HEK293T (cell line): ENCODE data around the gene MLH1.

ENCODE experiments used
- CTCF ChIA-PET: fragments of 350-600 bp; formaldehyde crosslinking; extraction: SDS; loops from one replicate; lab custom pipeline; 2021; ENCODE audit warnings: antibody characterized with exemption, inconsistent platforms; lab: Yijun Ruan, JAX
- POLR2A ChIA-PET: fragments of 350-600 bp; formaldehyde crosslinking; extraction: SDS; loops from one replicate; lab custom pipeline; 2020; ENCODE audit warnings: antibody characterized with exemption, inconsistent platforms; lab: Yijun Ruan, JAX
- DNase-seq: peaks from one replicate; pipeline ENCODE4 v3.0.0; 2012; ENCODE audit warnings: mixed read lengths; ENCODE audit errors: extremely low spot score
- ARNT ChIP-seq: fragments of 450-650 bp; IDR thresholded peaks from 2 replicates; pipeline ENCODE4 v1.6.1; 2017; ENCODE audit warnings: mild to moderate bottlenecking
- BHLHE40 ChIP-seq: fragments of 450-650 bp; IDR thresholded peaks from 2 replicates; pipeline ENCODE4 v1.6.1; 2016; ENCODE audit warnings: mild to moderate bottlenecking, moderate library complexity, borderline replicate concordance
- CTBP1 ChIP-seq: fragments of 450-650 bp; IDR thresholded peaks from 2 replicates; pipeline ENCODE4 v1.6.1; 2016; ENCODE audit warnings: borderline replicate concordance
- ELF4 ChIP-seq: fragments of 450-650 bp; IDR thresholded peaks from 2 replicates; pipeline ENCODE4 v1.6.1; 2017; ENCODE audit warnings: antibody characterized with exemption
- FOXA1 ChIP-seq: fragments of 450-650 bp; IDR thresholded peaks from 2 replicates; pipeline ENCODE4 v1.6.1; 2016; ENCODE audit warnings: mild to moderate bottlenecking
- FOXK2 ChIP-seq: fragments of 450-650 bp; IDR thresholded peaks from 2 replicates; pipeline ENCODE4 v1.6.1; 2016; ENCODE audit warnings: mild to moderate bottlenecking
- FOXM1 ChIP-seq: fragments of 450-650 bp; IDR thresholded peaks from 2 replicates; pipeline ENCODE4 v1.6.1; 2017; ENCODE audit warnings: mild to moderate bottlenecking, borderline replicate concordance
- HDGF ChIP-seq: fragments of 450-650 bp; IDR thresholded peaks from 2 replicates; pipeline ENCODE4 v1.6.1; 2017; ENCODE audit warnings: antibody characterized with exemption, borderline replicate concordance
- L3MBTL2 ChIP-seq: fragments of 450-650 bp; conservative IDR thresholded peaks from 2 replicates; pipeline ENCODE4 v1.6.1; 2016; ENCODE audit warnings: mild to moderate bottlenecking
- LEF1 ChIP-seq: fragments of 450-650 bp; IDR thresholded peaks from 2 replicates; pipeline ENCODE4 v1.6.1; 2017; ENCODE audit warnings: mild to moderate bottlenecking, borderline replicate concordance
- NFRKB ChIP-seq: fragments of 450-650 bp; IDR thresholded peaks from 2 replicates; pipeline ENCODE4 v1.6.1; 2016; ENCODE audit warnings: mild to moderate bottlenecking, moderate library complexity
- PKNOX1 ChIP-seq: fragments of 450-650 bp; IDR thresholded peaks from 2 replicates; pipeline ENCODE4 v1.6.1; 2016
- SP1 ChIP-seq: fragments of 450-650 bp; IDR thresholded peaks from 2 replicates; pipeline ENCODE4 v1.6.1; 2017
- SUZ12 ChIP-seq: fragments of 450-650 bp; IDR thresholded peaks from 2 replicates; pipeline ENCODE4 v1.6.1; 2016; ENCODE audit warnings: mild to moderate bottlenecking
- TARDBP ChIP-seq: fragments of 450-650 bp; IDR thresholded peaks from 2 replicates; pipeline ENCODE4 v1.6.1; 2016
- ZNF384 ChIP-seq: fragments of 450-650 bp; IDR thresholded peaks from 2 replicates; pipeline ENCODE4 v1.6.1; 2016

Gene MLH1

GRCh38 chr3:36965440-36965839, 27.9 kb upstream of the MLH1 start:
- ChIA-PET CTCF (no interaction called here), POLR2A (interaction anchor here (0.6 kb wide), 1 partner anchor 14 kb away, joined by 3 read pairs; no protein-coding TSS in a partner anchor)
- TF ChIP-seq NFRKB (no peak), FOXA1 (no peak), HDGF (no peak), FOXM1 (no peak), ELF4 (no peak), ARNT (no peak), TARDBP (no peak), CTBP1 (no peak), FOXK2 (no peak), LEF1 (no peak), L3MBTL2 (no peak)
- DNase-seq: no peak

- DNase-seq: no peak
- no peak for TF ChIP-seq ARNT
- CTCF ChIA-PET: interaction anchor here (2.1 kb wide), 1 partner anchor 11 kb away, joined by 8 read pairs; no protein-coding TSS in a partner anchor
- POLR2A ChIA-PET: interaction anchor here (1.6 kb wide), 1 partner anchor 24 kb away, joined by 4 read pairs; the partner anchor contains the start of genes EPM2AIP1 and MLH1
Measured at GRCh38 chr3:36969085-36969484, 24.2 kb upstream of the MLH1 start.

GRCh38 chr3:36969540-36970432, 23.5 kb upstream of the MLH1 start:
- TF ChIP-seq ZNF384: no peak
- TF ChIP-seq SUZ12: no peak
- TF ChIP-seq SP1: no peak
- TF ChIP-seq HDGF: no peak
- no peak for TF ChIP-seq CTBP1
- TF ChIP-seq L3MBTL2: no peak
- no peak for TF ChIP-seq LEF1
- no peak for TF ChIP-seq TARDBP
- no peak for TF ChIP-seq FOXM1
- TF ChIP-seq FOXK2: no peak
- TF ChIP-seq FOXA1: no peak
- TF ChIP-seq BHLHE40: no peak
- TF ChIP-seq ELF4: no peak
- TF ChIP-seq PKNOX1: no peak
- no peak for TF ChIP-seq ARNT
- POLR2A ChIA-PET: interaction anchor here (1.6 kb wide), 1 partner anchor 23 kb away, joined by 4 read pairs; the partner anchor contains the start of genes EPM2AIP1 and MLH1
- no peak for DNase-seq
- CTCF ChIA-PET: interaction anchor here (2.1 kb wide), 1 partner anchor 12 kb away, joined by 8 read pairs; no protein-coding TSS in a partner anchor

GRCh38 chr3:36972163-36972562, 21.2 kb upstream of the MLH1 start:
- TF ChIP-seq L3MBTL2 (no peak), ARNT (no peak)
- POLR2A ChIA-PET: no interaction called here

GRCh38 chr3:36973139-36973538, 20.2 kb upstream of the MLH1 start:
- POLR2A ChIA-PET: no interaction called here
- TF ChIP-seq ELF4 (no peak), CTBP1 (no peak), ZNF384 (no peak)
- no peak for DNase-seq
- CTCF ChIA-PET: no interaction called here

More at GRCh38 chr3:36972163-36972562, 21.2 kb upstream of the MLH1 start:
- DNase-seq: no peak
- CTCF ChIA-PET: no interaction called here

- CTCF ChIA-PET: interaction anchor here (0.7 kb wide), 1 partner anchor 129 kb away, joined by 4 read pairs; no protein-coding TSS in a partner anchor
- POLR2A ChIA-PET: no interaction called here
- DNase-seq: no peak
- TF ChIP-seq NFRKB: no peak
- TF ChIP-seq ARNT: no peak
- TF ChIP-seq ZNF384: no peak
Measured at GRCh38 chr3:36981006-36981405, 12.3 kb upstream of the MLH1 start.

GRCh38 chr3:36988356-36988755, 5.0 kb upstream of the MLH1 start:
- DNase-seq: no peak
- POLR2A ChIA-PET: no interaction called here
- CTCF ChIA-PET: no interaction called here
- TF ChIP-seq TARDBP (no peak), NFRKB (no peak), FOXK2 (no peak), L3MBTL2 (no peak), ELF4 (no peak), BHLHE40 (no peak), FOXM1 (no peak), LEF1 (no peak)

- TF ChIP-seq SP1: no peak
- no peak for DNase-seq
- CTCF ChIA-PET: interaction anchor here (0.7 kb wide), 1 partner anchor 31 kb away, joined by 3 read pairs; no protein-coding TSS in a partner anchor
- POLR2A ChIA-PET: no interaction called here
Measured at GRCh38 chr3:36989005-36989404, 4.3 kb upstream of the MLH1 start.
